IMR-90 (cell line): ENCODE data around the gene FBXW12. TPM values are rescaled to one million over a fixed set of nuclear protein-coding genes. Genes with fewer than 3 reads are reported as not detected.

Source experiments
- ATAC-seq: fragments of 200-7000 bp; cut with Tn5 transposase; 2 replicates; pipeline ENCODE4 v1.9.1; 2020; ENCODE audit warnings: low read depth, mild to moderate bottlenecking, moderate library complexity
- BruUV-seq: library from RNA; stranded (reverse); fragments of 400-500 nt; replicated peaks from 2 replicates; lab custom pipeline; 2021; lab: Mats Ljungman, UMichigan
- CTCF ChIA-PET: fragments of 300-600 bp; formaldehyde crosslinking; extraction: SDS; loops from one replicate; lab custom pipeline; 2021; ENCODE audit warnings: antibody characterized with exemption; lab: Yijun Ruan, JAX
- POLR2A ChIA-PET: fragments of 300-600 bp; sonication (Branson Sonifier 250); formaldehyde crosslinking; loops from one replicate; lab custom pipeline; 2022; ENCODE audit warnings: antibody characterized with exemption; ENCODE audit not compliant: unreplicated experiment; lab: Charles Lee
- DNase-seq: peaks from one replicate; pipeline ENCODE4 v3.0.0; 2013
- H2AFZ ChIP-seq: replicated peaks from 2 replicates; pipeline ENCODE3; 2013; ENCODE audit warnings: low read length, mild to moderate bottlenecking; ENCODE audit not compliant: poor library complexity
- H2AK5ac ChIP-seq: 2 replicates; pipeline ENCODE4 v1.6.1; 2013; ENCODE audit warnings: low read depth, low read length, inconsistent platforms
- H2AK9ac ChIP-seq: replicated peaks from 2 replicates; pipeline ENCODE3; 2013; ENCODE audit warnings: mild to moderate bottlenecking, low read depth, low read length, moderate library complexity; ENCODE audit not compliant: poor library complexity
- H2BK120ac ChIP-seq: 2 replicates; pipeline ENCODE4 v1.6.1; 2013; ENCODE audit warnings: low read depth, low read length, inconsistent platforms
- H2BK15ac ChIP-seq: 3 replicates; pipeline ENCODE4 v1.6.1; 2013; ENCODE audit warnings: low read depth, low read length, inconsistent platforms
- H2BK20ac ChIP-seq: 2 replicates; pipeline ENCODE4 v1.6.1; 2013; ENCODE audit warnings: low read depth, mild to moderate bottlenecking, inconsistent platforms, low read length, moderate library complexity
- H2BK5ac ChIP-seq: 2 replicates; pipeline ENCODE4 v1.6.1; 2013; ENCODE audit warnings: mild to moderate bottlenecking, low read depth, low read length, inconsistent platforms; ENCODE audit not compliant: poor library complexity, severe bottlenecking
- H3K14ac ChIP-seq: replicated peaks from 2 replicates; pipeline ENCODE4 v1.6.1; 2013; ENCODE audit warnings: low read depth, low read length, inconsistent platforms
- H3K18ac ChIP-seq: 2 replicates; pipeline ENCODE4 v1.6.1; 2013; ENCODE audit warnings: low read depth, low read length, control low read depth
- H3K23ac ChIP-seq: 2 replicates; pipeline ENCODE4 v1.6.1; 2013; ENCODE audit warnings: low read depth, low read length, inconsistent platforms
- H3K27ac ChIP-seq: 2 replicates; pipeline ENCODE4 v1.5.1; 2013; ENCODE audit warnings: mild to moderate bottlenecking, control low read depth, low read length; ENCODE audit not compliant: insufficient read depth
- H3K27me3 ChIP-seq: 2 replicates; pipeline ENCODE4 v1.6.1; 2013; ENCODE audit warnings: low read length; ENCODE audit not compliant: control insufficient read depth, insufficient read depth
- H3K36me3 ChIP-seq: 2 replicates; pipeline ENCODE4 v1.6.1; 2013; ENCODE audit warnings: low read length, mixed read lengths; ENCODE audit not compliant: control insufficient read depth, insufficient read depth
- H3K4ac ChIP-seq: 2 replicates; pipeline ENCODE4 v1.6.1; 2013; ENCODE audit warnings: low read depth, low read length, inconsistent platforms
- H3K4me1 ChIP-seq: 2 replicates; pipeline ENCODE4 v1.6.1; 2013; ENCODE audit warnings: low read length, mixed read lengths; ENCODE audit not compliant: control insufficient read depth, insufficient read depth
- H3K4me2 ChIP-seq: 2 replicates; pipeline ENCODE4 v1.6.1; 2013; ENCODE audit warnings: low read depth, mild to moderate bottlenecking, control low read depth, low read length, moderate library complexity
- H3K4me3 ChIP-seq: 2 replicates; pipeline ENCODE4 v1.5.1; 2013; ENCODE audit warnings: low read depth, mild to moderate bottlenecking, control low read depth, low read length, moderate library complexity; ENCODE audit not compliant: insufficient read depth
- H3K56ac ChIP-seq: 2 replicates; pipeline ENCODE4 v1.6.1; 2013; ENCODE audit warnings: low read length, inconsistent platforms; ENCODE audit not compliant: insufficient read depth; ENCODE audit errors: extremely low read depth
- H3K79me1 ChIP-seq, 2 experiments: 2 replicates each; pipeline ENCODE4 v1.6.1; 2013; ENCODE audit warnings: low read length in 2 of 2, inconsistent platforms in 1 of 2, low read depth in 1 of 2
- H3K9ac ChIP-seq: 2 replicates; pipeline ENCODE4 v1.6.1; 2013; ENCODE audit warnings: low read depth, low read length, control low read depth
- H3K9me1 ChIP-seq: 2 replicates; pipeline ENCODE4 v1.6.1; 2013; ENCODE audit warnings: low read length, inconsistent platforms; ENCODE audit not compliant: insufficient read depth
- H3K9me3 ChIP-seq: 2 replicates; pipeline ENCODE4 v1.6.1; 2013; ENCODE audit warnings: low read length; ENCODE audit not compliant: control insufficient read depth, insufficient read depth
- H4K20me1 ChIP-seq: 2 replicates; pipeline ENCODE4 v1.6.1; 2013; ENCODE audit warnings: low read length, inconsistent platforms; ENCODE audit not compliant: insufficient read depth
- H4K5ac ChIP-seq: 2 replicates; pipeline ENCODE4 v1.6.1; 2013; ENCODE audit warnings: mild to moderate bottlenecking, low read depth, low read length, control low read depth
- H4K8ac ChIP-seq, 2 experiments: 2 replicates each; pipeline ENCODE4 v1.6.1; 2013; ENCODE audit warnings: low read depth in 2 of 2, low read length in 2 of 2, control low read depth in 1 of 2, inconsistent platforms in 1 of 2
- H4K91ac ChIP-seq: 2 replicates; pipeline ENCODE4 v1.6.1; 2013; ENCODE audit warnings: low read depth, low read length, inconsistent platforms; ENCODE audit not compliant: insufficient read depth
- CHD1 ChIP-seq: IDR thresholded peaks from 2 replicates; pipeline ENCODE4 v1.6.1; 2012; ENCODE audit warnings: low read depth, low read length, improper control_type of control experiment
- FOS ChIP-seq: fragments of 150-350 bp; IDR thresholded peaks from 2 replicates; pipeline ENCODE4 v1.6.1; 2016; ENCODE audit warnings: low read depth, low read length
- MAFK ChIP-seq: IDR thresholded peaks from 2 replicates; pipeline ENCODE4 v1.6.1; 2012; ENCODE audit warnings: low read depth, low read length, improper control_type of control experiment
- MAZ ChIP-seq: IDR thresholded peaks from 2 replicates; pipeline ENCODE4 v1.6.1; 2012; ENCODE audit warnings: low read depth, mild to moderate bottlenecking, low read length, improper control_type of control experiment, moderate library complexity, borderline replicate concordance
- NFE2L2 ChIP-seq: fragments of 150-350 bp; IDR thresholded peaks from 2 replicates; pipeline ENCODE4 v1.6.1; 2016; ENCODE audit warnings: low read depth, mild to moderate bottlenecking, low read length
- POLR2A ChIP-seq: IDR thresholded peaks from 2 replicates; pipeline ENCODE4 v1.6.1; 2012; ENCODE audit warnings: mild to moderate bottlenecking, low read depth, low read length
- RAD21 ChIP-seq: IDR thresholded peaks from 2 replicates; pipeline ENCODE4 v1.6.1; 2012; ENCODE audit warnings: low read length, improper control_type of control experiment
- RCOR1 ChIP-seq: IDR thresholded peaks from 2 replicates; pipeline ENCODE4 v1.6.1; 2012; ENCODE audit warnings: mild to moderate bottlenecking, low read length, improper control_type of control experiment; ENCODE audit not compliant: insufficient replicate concordance
- RFX5 ChIP-seq: IDR thresholded peaks from 2 replicates; pipeline ENCODE4 v1.8.0; 2012; ENCODE audit warnings: low read depth, mild to moderate bottlenecking, low read length, moderate library complexity
- SMC3 ChIP-seq: fragments of 150-350 bp; IDR thresholded peaks from 2 replicates; pipeline ENCODE4 v1.6.1; 2016; ENCODE audit warnings: low read depth, mild to moderate bottlenecking, antibody characterized with exemption, low read length, moderate library complexity
- dilution Hi-C: fragments of 300-500 bp; cut with HindIII; formaldehyde crosslinking; loops from one replicate; pipeline ENCODE4 v1.14.3; 2018; ENCODE audit warnings: low sequenced_read_pairs; ENCODE audit not compliant: unreplicated experiment
- in situ Hi-C: fragments of 300-500 bp; cut with MboI; formaldehyde crosslinking; loops from 3 replicates; pipeline ENCODE4 v1.14.3; 2019; ENCODE audit warnings: low sequenced_read_pairs, inconsistent platforms, mixed read lengths
- intact Hi-C: fragments of 100-400 bp; cut with micrococcal nuclease; formaldehyde crosslinking; loops from 2 replicates; pipeline ENCODE4 v1.10.0; 2022
- polyA plus RNA-seq, 3 experiments: library from polyadenylated mRNA; depleted of rRNA; stranded (reverse); fragments of >200 nt; gene quantifications; 2 replicates each; pipeline ENCODE4 v1.2.3, GENCODE V29; 2012; ENCODE audit warnings: low replicate concordance in 1 of 3
- total RNA-seq: library from RNA; depleted of rRNA; stranded (reverse); fragments of >200 nt; gene quantifications from 2 replicates; pipeline ENCODE4 v1.2.3, GENCODE V29; 2012
- TF ChIP-seq, protein P1 (sequence below): fragments of 150-350 bp; IDR thresholded peaks from 2 replicates; pipeline ENCODE4 v1.6.1; 2017; ENCODE audit warnings: mild to moderate bottlenecking, antibody characterized with exemption, low read length, low read depth

FBXW12 gene
- total and polyA plus RNA-seq, 2 of the 4 experiments (the other 2 are of a cell fraction) = not detected

- Histone ChIP-seq H4K8ac (no peak overlapping the region), H2BK120ac (no peak overlapping the region), H3K4ac (no peak overlapping the region), H3K14ac (no peak overlapping the region), H3K4me3 (no peak overlapping the region), H3K4me2 (no peak overlapping the region), H3K36me3 (no peaks in the 10 kb centered on the region), H2BK5ac (no peak overlapping the region), H4K5ac (no peak overlapping the region), H2BK15ac (no peak overlapping the region), H3K23ac (no peak overlapping the region), H3K79me1 (no peaks in the 10 kb centered on the region), H2AK9ac (no peak overlapping the region), H3K56ac (no peak overlapping the region), H3K9me3 (no peaks in the 10 kb centered on the region; the same call in 1 of the 2 replicates), H3K27ac (no peak overlapping the region), H2BK20ac (no peak overlapping the region), H3K27me3 (peaks cover 23% of the 10 kb centered on the region), H2AK5ac (no peak overlapping the region), H3K4me1 (no peaks in the 10 kb centered on the region), H3K9me1 (no peaks in the 10 kb centered on the region), H3K9ac (no peak overlapping the region), H4K20me1 (no peaks in the 10 kb centered on the region), H2AFZ (no peak overlapping the region), H3K18ac (no peak overlapping the region), H4K91ac (no peak overlapping the region)
- dilution Hi-C loops (no loop called here), in situ Hi-C loops (no loop called here), intact Hi-C loops (no loop called here)
- ChIA-PET CTCF (no interaction called here), POLR2A (no interaction called here)
- ATAC-seq (no peak), DNase-seq (no peak)
- no peak for TF ChIP-seq SMC3
- TF ChIP-seq RCOR1 = no peak
- TF ChIP-seq MAZ = no peak
- TF ChIP-seq RFX5 = no peak
- no peak for TF ChIP-seq CHD1
- TF ChIP-seq, protein P1, sequence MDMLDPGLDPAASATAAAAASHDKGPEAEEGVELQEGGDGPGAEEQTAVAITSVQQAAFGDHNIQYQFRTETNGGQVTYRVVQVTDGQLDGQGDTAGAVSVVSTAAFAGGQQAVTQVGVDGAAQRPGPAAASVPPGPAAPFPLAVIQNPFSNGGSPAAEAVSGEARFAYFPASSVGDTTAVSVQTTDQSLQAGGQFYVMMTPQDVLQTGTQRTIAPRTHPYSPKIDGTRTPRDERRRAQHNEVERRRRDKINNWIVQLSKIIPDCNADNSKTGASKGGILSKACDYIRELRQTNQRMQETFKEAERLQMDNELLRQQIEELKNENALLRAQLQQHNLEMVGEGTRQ = no peak
- no peak for TF ChIP-seq POLR2A
- TF ChIP-seq NFE2L2 = no peak
- no peak for TF ChIP-seq MAFK
- TF ChIP-seq RAD21 = no peak
- no peak for TF ChIP-seq FOS
- BruUV-seq = no TSS peak
Measured at GRCh38 chr3:48367201-48367600, 4.8 kb upstream of the FBXW12 start.
